C4-2B (cell line): Measurements from ENCODE around the gene FANK1.
"Not testable (repeated sequence)": the region's sequence is repeated elsewhere in the genome, so short reads cannot be mapped to it uniquely, and the experiment has no call there.

Experiments used
- H3K27ac ChIP-seq: fragments of 450-650 bp; 2 replicates; pipeline ENCODE4 v1.5.1; 2017
- ZFX ChIP-seq: fragments of 450-650 bp; IDR thresholded peaks from 2 replicates; pipeline ENCODE4 v1.6.1; 2017
- TF ChIP-seq, protein P1 (sequence below): fragments of 450-650 bp; conservative IDR thresholded peaks from 2 replicates; pipeline ENCODE4 v1.5.1; 2017; ENCODE audit warnings: mild to moderate bottlenecking

FANK1 gene

GRCh38 chr10:125925262-125925834 is 29.0 kb downstream of the FANK1 start:
- TF ChIP-seq ZFX = no peak
- TF ChIP-seq, protein P1, sequence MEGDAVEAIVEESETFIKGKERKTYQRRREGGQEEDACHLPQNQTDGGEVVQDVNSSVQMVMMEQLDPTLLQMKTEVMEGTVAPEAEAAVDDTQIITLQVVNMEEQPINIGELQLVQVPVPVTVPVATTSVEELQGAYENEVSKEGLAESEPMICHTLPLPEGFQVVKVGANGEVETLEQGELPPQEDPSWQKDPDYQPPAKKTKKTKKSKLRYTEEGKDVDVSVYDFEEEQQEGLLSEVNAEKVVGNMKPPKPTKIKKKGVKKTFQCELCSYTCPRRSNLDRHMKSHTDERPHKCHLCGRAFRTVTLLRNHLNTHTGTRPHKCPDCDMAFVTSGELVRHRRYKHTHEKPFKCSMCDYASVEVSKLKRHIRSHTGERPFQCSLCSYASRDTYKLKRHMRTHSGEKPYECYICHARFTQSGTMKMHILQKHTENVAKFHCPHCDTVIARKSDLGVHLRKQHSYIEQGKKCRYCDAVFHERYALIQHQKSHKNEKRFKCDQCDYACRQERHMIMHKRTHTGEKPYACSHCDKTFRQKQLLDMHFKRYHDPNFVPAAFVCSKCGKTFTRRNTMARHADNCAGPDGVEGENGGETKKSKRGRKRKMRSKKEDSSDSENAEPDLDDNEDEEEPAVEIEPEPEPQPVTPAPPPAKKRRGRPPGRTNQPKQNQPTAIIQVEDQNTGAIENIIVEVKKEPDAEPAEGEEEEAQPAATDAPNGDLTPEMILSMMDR = no peak

DNA sequence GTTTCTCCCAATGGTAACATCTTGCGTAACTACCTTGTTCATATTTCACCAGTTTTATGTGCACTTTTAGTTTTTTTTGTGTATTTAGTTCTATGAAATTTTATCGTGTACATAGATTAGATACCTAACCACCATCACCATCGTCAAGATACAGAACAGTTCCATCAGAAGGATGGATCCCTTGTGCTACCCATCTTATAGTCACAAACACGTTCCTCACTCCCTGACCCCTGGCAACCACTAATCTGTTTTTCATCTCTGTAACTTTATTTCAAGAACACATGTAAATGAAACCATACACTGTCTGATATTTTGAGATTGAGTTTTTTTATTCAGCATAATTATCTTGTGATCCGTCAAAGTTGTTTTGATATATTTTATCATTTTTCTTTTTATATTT is 29.9 kb downstream of the FANK1 start:
- no peak overlapping the region for H3K27ac ChIP-seq
- TF ChIP-seq, protein P1 = no peak
- no peak for TF ChIP-seq ZFX

More at GRCh38 chr10:125925262-125925834, 29.0 kb downstream of the FANK1 start:
- no peak overlapping the region for H3K27ac ChIP-seq

DNA sequence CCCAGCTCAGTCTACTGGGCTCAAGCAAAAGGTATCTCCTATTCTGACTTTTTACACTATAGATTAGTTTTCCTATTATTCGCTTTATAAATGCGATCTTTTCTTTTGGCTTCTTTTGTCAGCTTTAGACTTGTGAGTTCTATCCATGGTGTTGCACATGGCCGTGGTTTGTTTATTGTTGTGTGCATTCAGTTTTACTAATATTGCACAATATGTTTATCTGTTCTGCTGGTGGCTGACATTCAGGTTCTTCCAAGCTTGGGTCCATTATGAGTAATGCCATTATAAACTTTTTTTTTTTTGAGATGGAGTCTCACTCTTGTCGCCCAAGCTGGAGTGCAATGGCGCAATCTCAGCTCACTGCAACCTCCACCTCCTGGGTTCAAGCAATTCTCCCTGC is 30.9 kb downstream of the FANK1 start:
- not testable (repeated sequence) for H3K27ac ChIP-seq

GRCh38 chr10:125928928-125929585 is 32.7 kb downstream of the FANK1 start:
- H3K27ac ChIP-seq = no peak overlapping the region
- TF ChIP-seq ZFX = no peak
- TF ChIP-seq, protein P1 = no peak

DNA sequence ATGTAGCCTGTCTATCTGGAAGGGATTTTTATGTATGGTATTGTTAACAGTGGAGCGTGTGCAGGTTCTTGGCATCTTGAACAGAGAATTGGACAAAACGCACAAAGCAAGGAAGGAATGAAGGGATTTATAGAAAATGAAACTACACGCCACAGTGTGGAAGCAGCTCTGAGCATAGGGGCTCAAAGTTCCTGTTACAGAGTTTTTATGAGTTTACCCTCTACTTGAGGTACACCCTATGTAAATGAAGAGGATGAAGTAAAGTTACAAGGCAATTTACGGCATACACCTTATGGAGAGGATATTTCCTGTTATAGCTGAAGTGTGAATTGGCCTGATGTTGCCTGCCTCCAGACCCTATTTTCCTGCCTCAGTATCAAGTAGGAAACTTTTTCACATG is 33.3 kb downstream of the FANK1 start:
- H3K27ac ChIP-seq = no peak overlapping the region
- TF ChIP-seq, protein P1 = no peak
- no peak for TF ChIP-seq ZFX

GRCh38 chr10:125933693-125934092 is 37.3 kb downstream of the FANK1 start:
- no peak for TF ChIP-seq ZFX
- TF ChIP-seq, protein P1 = no peak

DNA sequence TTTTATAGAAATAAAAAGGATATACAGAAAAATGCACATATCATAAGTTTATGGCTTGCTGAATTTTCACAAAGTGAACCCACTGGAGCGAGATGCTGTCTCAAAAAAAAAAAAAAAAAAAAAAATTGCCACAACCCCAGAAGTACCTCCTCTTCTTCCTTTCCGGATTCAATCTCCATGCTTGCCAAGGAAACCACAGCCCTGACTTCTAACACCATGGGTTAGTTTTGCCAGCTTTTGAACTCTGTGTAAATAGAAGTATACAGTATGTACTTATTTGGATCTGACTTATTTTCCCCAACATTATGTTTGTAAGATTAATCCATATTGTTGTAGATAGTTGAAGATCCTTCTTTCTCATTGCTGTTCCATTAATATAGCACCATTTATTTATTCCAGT is 40.0 kb downstream of the FANK1 start:
- TF ChIP-seq, protein P1 = no peak
- TF ChIP-seq ZFX = no peak
- no peak overlapping the region for H3K27ac ChIP-seq

More at GRCh38 chr10:125933693-125934092, 37.3 kb downstream of the FANK1 start:
- no peak overlapping the region for H3K27ac ChIP-seq

- no peak for TF ChIP-seq ZFX
- TF ChIP-seq, protein P1 = no peak
- no peak overlapping the region for H3K27ac ChIP-seq
Observed at GRCh38 chr10:125940515-125940914, 44.2 kb downstream of the FANK1 start.
